Measurements from ENCODE around the gene NDUFS1.
"Not testable (repeated sequence)": the region's sequence is repeated elsewhere in the genome, so short reads cannot be mapped to it uniquely, and the experiment has no call there.

NDUFS1 gene

DNA sequence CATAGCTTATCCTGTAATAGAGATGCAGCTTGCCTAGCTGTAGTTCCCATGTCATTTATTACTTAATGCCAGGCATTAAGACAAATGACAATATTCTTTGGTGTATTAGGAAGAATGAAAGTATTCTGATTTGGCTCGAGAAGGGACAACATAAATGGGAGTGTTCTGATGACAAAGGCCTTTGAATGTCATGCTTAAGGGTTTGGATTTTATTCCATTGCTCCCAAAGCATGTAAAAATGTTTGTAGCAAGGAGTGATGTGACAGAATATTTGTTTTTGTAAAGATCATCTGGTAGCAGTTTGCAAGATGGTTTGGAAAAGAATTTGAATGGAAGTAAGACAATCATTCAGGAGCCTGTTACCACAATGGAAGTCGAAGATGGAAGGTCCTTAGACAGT lies 30.9 kb upstream of the NDUFS1 start:
- no peaks in the 10 kb centered on the region for H3K27me3 ChIP-seq (replicated peaks; ENCODE audit: control insufficient read depth, insufficient read depth, low read length)
- no peak overlapping the region for H3K9ac ChIP-seq (ENCODE audit: low read length)
- no peaks in the 10 kb centered on the region for H3K36me3 ChIP-seq (ENCODE audit: control insufficient read depth, insufficient read depth, low read length, severe bottlenecking)
- H3K4me1 ChIP-seq (ENCODE audit: control insufficient read depth, insufficient read depth, low read length), result peaks cover 9% of the 10 kb centered on the region
- H3K4me3 ChIP-seq (ENCODE audit: low read length), result no peak overlapping the region
- H3K9me3 ChIP-seq (ENCODE audit: control insufficient read depth, low read length), result no peaks in the 10 kb centered on the region
- DNase-seq (ENCODE audit: low read depth), result no peak

- Histone ChIP-seq H3K27me3 (replicated peaks; ENCODE audit: control insufficient read depth, insufficient read depth, low read length) (no peaks in the 10 kb centered on the region), H3K9me3 (ENCODE audit: control insufficient read depth, low read length) (no peaks in the 10 kb centered on the region), H3K4me1 (ENCODE audit: control insufficient read depth, insufficient read depth, low read length) (peaks cover 9% of the 10 kb centered on the region), H3K4me3 (ENCODE audit: low read length) (no peak overlapping the region), H3K36me3 (ENCODE audit: control insufficient read depth, insufficient read depth, low read length, severe bottlenecking) (no peaks in the 10 kb centered on the region), H3K9ac (ENCODE audit: low read length) (no peak overlapping the region)
- no peak for DNase-seq (ENCODE audit: low read depth)
These were observed 30.4 kb upstream of the NDUFS1 start for GRCh38 chr2:206189691-206190090.

GRCh38 chr2:206181526-206181925 lies 22.3 kb upstream of the NDUFS1 start:
- not testable (repeated sequence) for H3K36me3 ChIP-seq (ENCODE audit: control insufficient read depth, insufficient read depth, low read length, severe bottlenecking); H3K9ac ChIP-seq (ENCODE audit: low read length); H3K27me3 ChIP-seq (replicated peaks; ENCODE audit: control insufficient read depth, insufficient read depth, low read length); H3K9me3 ChIP-seq (ENCODE audit: control insufficient read depth, low read length); H3K4me3 ChIP-seq (ENCODE audit: low read length); H3K4me1 ChIP-seq (ENCODE audit: control insufficient read depth, insufficient read depth, low read length); DNase-seq (ENCODE audit: low read depth)

GRCh38 chr2:206176901-206177300 lies 17.7 kb upstream of the NDUFS1 start:
- H3K27me3 ChIP-seq (replicated peaks; ENCODE audit: control insufficient read depth, insufficient read depth, low read length), result no peaks in the 10 kb centered on the region
- no peaks in the 10 kb centered on the region for H3K9me3 ChIP-seq (ENCODE audit: control insufficient read depth, low read length)
- no peak for DNase-seq (ENCODE audit: low read depth)
- H3K9ac ChIP-seq (ENCODE audit: low read length), result no peak overlapping the region
- H3K4me3 ChIP-seq (ENCODE audit: low read length), result no peak overlapping the region
- no peaks in the 10 kb centered on the region for H3K4me1 ChIP-seq (ENCODE audit: control insufficient read depth, insufficient read depth, low read length)
- H3K36me3 ChIP-seq (ENCODE audit: control insufficient read depth, insufficient read depth, low read length, severe bottlenecking), result peaks cover 9% of the 10 kb centered on the region

GRCh38 chr2:206176121-206176520 lies 16.9 kb upstream of the NDUFS1 start:
- no peaks in the 10 kb centered on the region for H3K4me1 ChIP-seq (ENCODE audit: control insufficient read depth, insufficient read depth, low read length)
- H3K9me3 ChIP-seq (ENCODE audit: control insufficient read depth, low read length), result no peaks in the 10 kb centered on the region
- no peak overlapping the region for H3K4me3 ChIP-seq (ENCODE audit: low read length)
- no peak overlapping the region for H3K9ac ChIP-seq (ENCODE audit: low read length)
- H3K36me3 ChIP-seq (ENCODE audit: control insufficient read depth, insufficient read depth, low read length, severe bottlenecking), result peaks cover 9% of the 10 kb centered on the region
- no peaks in the 10 kb centered on the region for H3K27me3 ChIP-seq (replicated peaks; ENCODE audit: control insufficient read depth, insufficient read depth, low read length)
- DNase-seq (ENCODE audit: low read depth), result no peak

DNA sequence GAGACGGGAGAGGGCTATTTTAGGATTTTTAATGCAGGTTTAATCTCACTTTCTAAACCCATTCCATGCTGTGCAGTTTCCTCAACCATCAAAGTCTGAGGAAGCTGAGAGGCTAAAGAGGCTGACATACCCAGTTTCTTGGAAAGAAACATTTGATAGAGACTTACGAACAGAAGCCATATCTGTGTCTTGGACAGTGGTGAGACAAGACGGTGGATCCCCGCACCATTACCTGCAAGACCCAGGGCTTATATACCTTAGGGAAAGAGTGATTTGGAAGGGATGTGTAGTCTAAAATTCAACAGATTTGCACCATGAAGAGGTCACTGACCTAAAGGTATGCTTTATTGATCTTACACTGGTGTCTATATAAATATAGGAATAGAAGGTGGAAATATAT lies 13.9 kb upstream of the NDUFS1 start:
- H3K27me3 ChIP-seq (replicated peaks; ENCODE audit: control insufficient read depth, insufficient read depth, low read length), result no peaks in the 10 kb centered on the region
- no peaks in the 10 kb centered on the region for H3K9me3 ChIP-seq (ENCODE audit: control insufficient read depth, low read length)
- no peak overlapping the region for H3K4me3 ChIP-seq (ENCODE audit: low read length)
- DNase-seq (ENCODE audit: low read depth), result no peak
- peaks cover 9% of the 10 kb centered on the region for H3K36me3 ChIP-seq (ENCODE audit: control insufficient read depth, insufficient read depth, low read length, severe bottlenecking)
- H3K9ac ChIP-seq (ENCODE audit: low read length), result no peak overlapping the region
- no peaks in the 10 kb centered on the region for H3K4me1 ChIP-seq (ENCODE audit: control insufficient read depth, insufficient read depth, low read length)

- not testable (repeated sequence) for H3K9ac ChIP-seq (ENCODE audit: low read length); H3K4me3 ChIP-seq (ENCODE audit: low read length); DNase-seq (ENCODE audit: low read depth); H3K4me1 ChIP-seq (ENCODE audit: control insufficient read depth, insufficient read depth, low read length); H3K27me3 ChIP-seq (replicated peaks; ENCODE audit: control insufficient read depth, insufficient read depth, low read length); H3K9me3 ChIP-seq (ENCODE audit: control insufficient read depth, low read length)
- peaks cover 16% of the 10 kb centered on the region for H3K36me3 ChIP-seq (ENCODE audit: control insufficient read depth, insufficient read depth, low read length, severe bottlenecking)
These were observed 12.6 kb upstream of the NDUFS1 start for GRCh38 chr2:206171624-206172397.

- H3K4me3 ChIP-seq (ENCODE audit: low read length); H3K9ac ChIP-seq (ENCODE audit: low read length); DNase-seq (ENCODE audit: low read depth); H3K4me1 ChIP-seq (ENCODE audit: control insufficient read depth, insufficient read depth, low read length); H3K27me3 ChIP-seq (replicated peaks; ENCODE audit: control insufficient read depth, insufficient read depth, low read length); H3K9me3 ChIP-seq (ENCODE audit: control insufficient read depth, low read length): not testable (repeated sequence)
- peaks cover 18% of the 10 kb centered on the region for H3K36me3 ChIP-seq (ENCODE audit: control insufficient read depth, insufficient read depth, low read length, severe bottlenecking)
These were observed 9.0 kb upstream of the NDUFS1 start for GRCh38 chr2:206168230-206168629.

GRCh38 chr2:206164261-206164862 lies 5.1 kb upstream of the NDUFS1 start:
- H3K9me3 ChIP-seq (ENCODE audit: control insufficient read depth, low read length), result no peaks in the 10 kb centered on the region
- H3K4me1 ChIP-seq (ENCODE audit: control insufficient read depth, insufficient read depth, low read length), result peaks cover 24% of the 10 kb centered on the region
- H3K36me3 ChIP-seq (ENCODE audit: control insufficient read depth, insufficient read depth, low read length, severe bottlenecking), result peaks cover 43% of the 10 kb centered on the region
- no peak overlapping the region for H3K9ac ChIP-seq (ENCODE audit: low read length)
- DNase-seq (ENCODE audit: low read depth), result peak; percentile 81
- H3K4me3 ChIP-seq (ENCODE audit: low read length), result no peak overlapping the region
- H3K27me3 ChIP-seq (replicated peaks; ENCODE audit: control insufficient read depth, insufficient read depth, low read length), result no peaks in the 10 kb centered on the region

- Histone ChIP-seq H3K9me3 (ENCODE audit: control insufficient read depth, low read length) (no peaks in the 10 kb centered on the region), H3K4me1 (ENCODE audit: control insufficient read depth, insufficient read depth, low read length) (peaks cover 24% of the 10 kb centered on the region), H3K36me3 (ENCODE audit: control insufficient read depth, insufficient read depth, low read length, severe bottlenecking) (peaks cover 43% of the 10 kb centered on the region), H3K27me3 (replicated peaks; ENCODE audit: control insufficient read depth, insufficient read depth, low read length) (no peaks in the 10 kb centered on the region), H3K4me3 (ENCODE audit: low read length) (no peak overlapping the region), H3K9ac (ENCODE audit: low read length) (peak overlapping the region; percentile 59)
- DNase-seq (ENCODE audit: low read depth), result no peak
These were observed 4.1 kb upstream of the NDUFS1 start for GRCh38 chr2:206163251-206163880.

DNA sequence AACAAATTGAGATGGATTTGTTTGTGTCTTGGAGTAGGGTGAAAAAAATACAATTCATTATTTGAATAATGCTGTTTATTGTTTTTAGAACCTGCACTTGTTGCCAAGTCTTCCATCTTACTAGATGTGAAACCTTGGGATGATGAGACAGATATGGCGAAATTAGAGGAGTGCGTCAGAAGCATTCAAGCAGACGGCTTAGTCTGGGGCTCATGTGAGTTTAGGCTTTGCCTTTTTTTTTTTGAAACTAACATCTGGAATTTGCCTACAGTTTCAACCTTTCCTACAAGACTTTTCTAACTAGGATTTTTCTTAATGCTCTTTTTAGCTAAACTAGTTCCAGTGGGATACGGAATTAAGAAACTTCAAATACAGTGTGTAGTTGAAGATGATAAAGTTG lies 3.2 kb upstream of the NDUFS1 start:
- H3K4me1 ChIP-seq (ENCODE audit: control insufficient read depth, insufficient read depth, low read length), result peaks cover 28% of the 10 kb centered on the region
- H3K9ac ChIP-seq (ENCODE audit: low read length), result peak overlapping the region; percentile 59
- not testable (repeated sequence) for H3K9me3 ChIP-seq (ENCODE audit: control insufficient read depth, low read length); DNase-seq (ENCODE audit: low read depth); H3K4me3 ChIP-seq (ENCODE audit: low read length); H3K27me3 ChIP-seq (replicated peaks; ENCODE audit: control insufficient read depth, insufficient read depth, low read length)
- peaks cover 37% of the 10 kb centered on the region for H3K36me3 ChIP-seq (ENCODE audit: control insufficient read depth, insufficient read depth, low read length, severe bottlenecking)

Data from adipocyte (in vitro differentiated cells).